ENCODE results near the gene PLAGL1. TPM values are rescaled to one million over a fixed set of nuclear protein-coding genes. Genes with fewer than 3 reads are reported as not detected.
"Not testable (repeated sequence)": the region's sequence is repeated elsewhere in the genome, so short reads cannot be mapped to it uniquely, and the experiment has no call there.

The PLAGL1 gene
- polyA plus RNA-seq, 3 donors = 80.4 to 114 (median 109) TPM

GRCh38 chr6:144017166-144018094 lies 9.4 kb upstream of the PLAGL1 start:
- no peak for DNase-seq

- peak; percentile 81 for DNase-seq
These were observed 5.4 kb upstream of the PLAGL1 start for GRCh38 chr6:144013486-144013909.

- no peak for DNase-seq
These were observed 4.5 kb upstream of the PLAGL1 start for GRCh38 chr6:144012534-144012933.

- not testable (repeated sequence) for DNase-seq
These were observed 1.6 kb upstream of the PLAGL1 start for GRCh38 chr6:144009628-144010027.

- DNase-seq = no peak
These were observed 787 bp upstream of the PLAGL1 start for GRCh38 chr6:144008846-144009245.

- no peak for DNase-seq
These were observed 460 bp downstream of the PLAGL1 start for GRCh38 chr6:144007478-144008119.

GRCh38 chr6:144006736-144007477 lies 1.2 kb downstream of the PLAGL1 start:
- DNase-seq = peak; percentile 61

- DNase-seq = no peak
These were observed 8.7 kb downstream of the PLAGL1 start for GRCh38 chr6:143999406-143999805.

- no peak for DNase-seq
These were observed 9.4 kb downstream of the PLAGL1 start for GRCh38 chr6:143998686-143999085.

- DNase-seq = no peak
These were observed 14.0 kb downstream of the PLAGL1 start for GRCh38 chr6:143993965-143994646.

- no peak for DNase-seq
These were observed 15.8 kb downstream of the PLAGL1 start for GRCh38 chr6:143992285-143992684.

- no peak for DNase-seq
These were observed 21.5 kb downstream of the PLAGL1 start for GRCh38 chr6:143986463-143987065.

GRCh38 chr6:143984666-143985065 lies 23.4 kb downstream of the PLAGL1 start:
- no peak for DNase-seq

GRCh38 chr6:143982968-143983367 lies 25.1 kb downstream of the PLAGL1 start:
- DNase-seq = no peak

- DNase-seq = no peak
These were observed 27.1 kb downstream of the PLAGL1 start for GRCh38 chr6:143980921-143981320.

GRCh38 chr6:143976806-143977349 lies 31.2 kb downstream of the PLAGL1 start:
- DNase-seq = no peak

GRCh38 chr6:143974089-143974488 lies 34.0 kb downstream of the PLAGL1 start:
- no peak for DNase-seq

- no peak for DNase-seq
These were observed 34.7 kb downstream of the PLAGL1 start for GRCh38 chr6:143973097-143973966.

- no peak for DNase-seq
These were observed 36.4 kb downstream of the PLAGL1 start for GRCh38 chr6:143971482-143972205.

Measured in renal pelvis (tissue), 4 donors.